Measurements from ENCODE around the gene OLFML2A. TPM values are rescaled to one million over a fixed set of nuclear protein-coding genes. Genes with fewer than 3 reads are reported as not detected.

Gene OLFML2A
- total RNA-seq, 4 donors from 2014 or later = 39.0 to 98.9 (median 60.3) TPM

DNA sequence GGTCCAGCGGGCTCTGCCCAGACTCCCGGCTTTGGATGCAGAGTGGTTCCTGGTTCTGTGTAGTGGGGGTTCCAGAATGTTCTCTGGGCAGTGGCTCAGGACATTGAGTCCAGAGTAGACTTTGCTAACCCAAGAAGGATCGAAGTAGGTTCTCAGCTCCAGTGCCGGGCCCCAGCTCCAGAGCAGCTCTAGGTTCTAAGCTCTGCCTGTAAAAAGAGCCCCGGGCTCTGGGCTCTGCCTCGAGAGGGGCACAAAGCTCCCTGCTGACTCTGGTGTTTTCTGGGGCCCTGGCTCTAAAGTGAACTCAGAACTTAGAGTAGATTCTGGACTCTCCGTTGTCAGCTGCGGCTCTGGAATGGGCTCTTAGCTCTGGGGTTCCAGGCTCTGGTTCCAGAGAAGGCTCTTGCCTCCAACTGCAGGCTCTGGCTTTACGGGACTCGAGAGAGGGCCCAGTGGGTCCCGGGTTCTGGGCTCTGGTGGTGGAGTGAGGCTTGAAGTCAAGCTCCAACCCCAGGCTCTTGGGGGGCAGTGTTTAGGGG, 76.7 kb downstream of the OLFML2A start:
- peak overlapping the region; percentile 49 to 63 (median 55) for H3K4me3 ChIP-seq
- no peak for DNase-seq (ENCODE audit: extremely low spot score)
- intact Hi-C loops (cut with DNase I) = loop anchor here (1.0 to 10.0 kb wide), 2 partner anchors 79 to 291 kb away; partner anchors contain the start of gene SCAI
- peaks cover 15 to 33% (median 28%) of the 10 kb centered on the region in 4 donors for H3K36me3 ChIP-seq
- no peaks in the 10 kb centered on the region for H3K9me3 ChIP-seq
- H3K27me3 ChIP-seq = no peaks in the 10 kb centered on the region
- 53% methylated on average over 9 of the region's 11 CpGs for WGBS
- TF ChIP-seq CTCF (IDR thresholded peaks at IDR 0.05) (no peak), POLR2A (IDR thresholded peaks at IDR 0.05; ENCODE audit: low read depth) (no peak), EP300 (IDR thresholded peaks at IDR 0.05) (no peak), POLR2AphosphoS5 (IDR thresholded peaks at IDR 0.05) (no peak)
- H3K4me1 ChIP-seq = peaks cover 24 to 32% (median 28%) of the 10 kb centered on the region in 4 donors
- H3K27ac ChIP-seq (replicated peaks in 1 of 4) = peak overlapping the region; percentile 53 to 68 (median 60)

- no peak for DNase-seq (ENCODE audit: extremely low spot score)
- Histone ChIP-seq H3K27ac (replicated peaks in 1 of 4) (peak overlapping the region in 1 of 4 donors; percentile 64), H3K4me3 (no peak overlapping the region), H3K27me3 (no peaks in the 10 kb centered on the region), H3K4me1 (peaks cover 26 to 37% (median 31%) of the 10 kb centered on the region in 4 donors), H3K36me3 (peaks cover 20 to 37% (median 33%) of the 10 kb centered on the region in 4 donors), H3K9me3 (no peaks in the 10 kb centered on the region)
- WGBS = 80% methylated on average over 2 of the region's 8 CpGs
- intact Hi-C loops (cut with DNase I) = loop anchor here (10.0 kb wide), 1 partner anchor 291 kb away; the partner anchor contains the start of gene SCAI
- TF ChIP-seq CTCF (IDR thresholded peaks at IDR 0.05) = no peak
These were observed 77.2 kb downstream of the OLFML2A start for GRCh38 chr9:124854161-124854560.

DNA sequence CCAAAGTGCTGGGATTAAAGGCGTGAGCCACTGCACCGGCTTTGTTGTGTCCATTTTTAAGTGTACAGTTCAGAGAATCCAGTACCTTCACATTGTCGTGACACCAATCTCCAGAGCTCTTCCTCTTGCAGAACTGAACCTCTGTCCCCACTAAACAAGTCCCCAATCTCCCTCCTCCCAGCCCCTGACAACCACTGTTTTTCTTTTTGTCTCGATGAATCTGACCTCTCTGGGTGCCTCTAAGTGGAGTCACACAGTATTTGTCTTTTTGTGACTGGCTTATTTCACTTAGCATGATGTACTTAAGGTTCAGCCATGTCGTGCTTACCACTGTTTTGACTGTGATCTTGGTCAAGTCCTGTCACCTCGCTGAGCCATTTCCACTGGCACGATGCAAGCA, 77.9 kb downstream of the OLFML2A start:
- Histone ChIP-seq H3K36me3 (peaks cover 27 to 44% (median 39%) of the 10 kb centered on the region in 4 donors), H3K27ac (replicated peaks in 1 of 4) (no peak overlapping the region), H3K4me1 (peaks cover 28 to 40% (median 34%) of the 10 kb centered on the region in 4 donors), H3K9me3 (no peaks in the 10 kb centered on the region), H3K4me3 (no peak overlapping the region), H3K27me3 (no peaks in the 10 kb centered on the region)
- intact Hi-C loops (cut with DNase I) = loop anchor here (10.0 kb wide), 1 partner anchor 290 kb away; the partner anchor contains the start of gene SCAI
- no peak for DNase-seq (ENCODE audit: extremely low spot score)
- WGBS = 75% methylated on average over 7 of the region's 7 CpGs
- TF ChIP-seq POLR2A (IDR thresholded peaks at IDR 0.05; ENCODE audit: low read depth) (no peak), POLR2AphosphoS5 (IDR thresholded peaks at IDR 0.05) (no peak), EP300 (IDR thresholded peaks at IDR 0.05) (no peak), CTCF (IDR thresholded peaks at IDR 0.05) (no peak)

DNA sequence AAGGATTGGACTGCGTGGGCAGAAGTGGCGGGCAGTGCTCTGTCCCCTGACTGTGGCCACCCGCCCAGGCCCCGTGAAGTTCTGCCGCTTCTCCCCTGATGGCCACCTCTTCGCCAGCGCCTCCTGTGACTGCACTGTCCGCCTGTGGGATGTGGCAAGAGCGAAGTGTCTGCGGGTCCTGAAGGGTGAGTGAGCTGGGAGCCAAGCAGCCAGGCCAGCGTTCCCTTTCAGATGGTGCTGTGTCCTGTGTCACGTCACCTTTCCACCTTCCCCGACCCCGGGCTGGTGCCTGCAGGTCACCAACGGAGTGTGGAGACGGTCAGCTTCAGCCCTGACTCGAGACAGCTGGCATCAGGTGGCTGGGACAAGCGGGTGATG, 78.6 kb downstream of the OLFML2A start:
- intact Hi-C loops (cut with DNase I) = loop anchor here (10.0 kb wide), 1 partner anchor 289 kb away; the partner anchor contains the start of gene SCAI
- peaks cover 36 to 45% (median 40%) of the 10 kb centered on the region in 4 donors for H3K4me1 ChIP-seq
- no peak overlapping the region for H3K4me3 ChIP-seq
- peaks cover 34 to 51% (median 47%) of the 10 kb centered on the region in 4 donors for H3K36me3 ChIP-seq
- H3K27ac ChIP-seq (replicated peaks in 1 of 4) = no peak overlapping the region
- no peak for DNase-seq (ENCODE audit: extremely low spot score)
- H3K27me3 ChIP-seq = no peaks in the 10 kb centered on the region
- no peaks in the 10 kb centered on the region for H3K9me3 ChIP-seq
- 80% methylated on average over 18 of the region's 18 CpGs for WGBS
- no peak for TF ChIP-seq EP300 (IDR thresholded peaks at IDR 0.05)
- no peak for TF ChIP-seq CTCF (IDR thresholded peaks at IDR 0.05)
- TF ChIP-seq POLR2AphosphoS5 (IDR thresholded peaks at IDR 0.05) = no peak
- no peak for TF ChIP-seq POLR2A (IDR thresholded peaks at IDR 0.05; ENCODE audit: low read depth)

Data from esophagus muscularis mucosa (tissue), 4 donors.